ENCODE results near the gene DUSP18. TPM values are rescaled to one million over a fixed set of nuclear protein-coding genes. Genes with fewer than 3 reads are reported as not detected.

DUSP18 gene
- total RNA-seq, 4 donors from 2014 or later: 5.8 to 18.0 (median 8.2) TPM

DNA sequence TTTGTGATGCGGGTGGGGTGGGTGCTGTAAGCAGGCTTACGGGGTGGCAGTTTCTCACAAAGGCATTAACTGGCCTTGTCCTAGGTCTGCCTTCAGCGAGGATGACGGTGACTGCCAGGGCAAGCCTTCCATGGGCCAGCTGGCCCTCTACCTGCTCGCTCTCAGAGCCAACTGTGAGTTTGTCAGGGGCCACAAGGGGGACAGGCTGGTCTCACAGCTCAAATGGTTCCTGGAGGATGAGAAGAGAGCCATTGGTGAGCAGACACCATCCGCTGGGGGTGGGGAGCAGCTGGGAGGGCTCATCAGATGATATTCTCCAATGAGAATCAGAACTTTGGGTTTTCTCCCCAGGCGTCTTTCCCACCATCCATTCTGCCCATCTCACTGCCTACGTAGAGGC is 54.9 kb downstream of the DUSP18 start:
- no peak for DNase-seq (ENCODE audit: low spot score)
- TF ChIP-seq, protein P1, sequence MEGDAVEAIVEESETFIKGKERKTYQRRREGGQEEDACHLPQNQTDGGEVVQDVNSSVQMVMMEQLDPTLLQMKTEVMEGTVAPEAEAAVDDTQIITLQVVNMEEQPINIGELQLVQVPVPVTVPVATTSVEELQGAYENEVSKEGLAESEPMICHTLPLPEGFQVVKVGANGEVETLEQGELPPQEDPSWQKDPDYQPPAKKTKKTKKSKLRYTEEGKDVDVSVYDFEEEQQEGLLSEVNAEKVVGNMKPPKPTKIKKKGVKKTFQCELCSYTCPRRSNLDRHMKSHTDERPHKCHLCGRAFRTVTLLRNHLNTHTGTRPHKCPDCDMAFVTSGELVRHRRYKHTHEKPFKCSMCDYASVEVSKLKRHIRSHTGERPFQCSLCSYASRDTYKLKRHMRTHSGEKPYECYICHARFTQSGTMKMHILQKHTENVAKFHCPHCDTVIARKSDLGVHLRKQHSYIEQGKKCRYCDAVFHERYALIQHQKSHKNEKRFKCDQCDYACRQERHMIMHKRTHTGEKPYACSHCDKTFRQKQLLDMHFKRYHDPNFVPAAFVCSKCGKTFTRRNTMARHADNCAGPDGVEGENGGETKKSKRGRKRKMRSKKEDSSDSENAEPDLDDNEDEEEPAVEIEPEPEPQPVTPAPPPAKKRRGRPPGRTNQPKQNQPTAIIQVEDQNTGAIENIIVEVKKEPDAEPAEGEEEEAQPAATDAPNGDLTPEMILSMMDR (IDR thresholded peaks at IDR 0.05): no peak
- no peak for ATAC-seq (ENCODE audit: low FRiP score)

Other genes starting within 250 kb of the DUSP18 start
- gene MTFP1, start 242.1 kb downstream of the DUSP18 start, total RNA-seq: 10 to 100 TPM; 11.2 to 14.7 (median 14.1) TPM
- not detected for gene SEC14L3, start 195.9 kb downstream of the DUSP18 start, total RNA-seq
- under 1 TPM in 1 of 4 donors, not detected in 3; 0.46 TPM for gene SEC14L4, start 162.2 kb downstream of the DUSP18 start, total RNA-seq
- 1 to 10 TPM in 3 of 4 donors, not detected in 1; 1.3 to 3.9 (median 2.2) TPM for gene SEC14L6, start 121.1 kb downstream of the DUSP18 start, total RNA-seq
- gene GAL3ST1, start 93.2 kb downstream of the DUSP18 start, total RNA-seq: 1 to 10 TPM in 3 of 4 donors, not detected in 1; 1.4 to 2.5 (median 1.8) TPM
- 10 to 100 TPM; 50.9 to 99.2 (median 54.0) TPM for gene PES1, start 76.0 kb downstream of the DUSP18 start, total RNA-seq
- gene TCN2, start 60.7 kb downstream of the DUSP18 start, total RNA-seq: 100 to 1,000 TPM in 1 of 4 donors, 10 to 100 TPM in 3; 61.3 to 139 (median 73.6) TPM
- gene SLC35E4, start 32.1 kb downstream of the DUSP18 start, total RNA-seq: 10 to 100 TPM in 1 of 4 donors, 1 to 10 TPM in 3; 4.6 to 14.2 (median 6.2) TPM
- gene OSBP2, start 27.0 kb upstream of the DUSP18 start, total RNA-seq: 1 to 10 TPM; 1.3 to 7.4 (median 4.4) TPM

All from omental fat pad (tissue), 4 donors.